GM13976 (cell line): ENCODE data around the gene COL20A1.

Experiments
- DNase-seq: peaks from one replicate; pipeline ENCODE4 v3.0.0; 2012; ENCODE audit warnings: low spot score
- CTCF ChIP-seq: IDR thresholded peaks from 2 replicates; pipeline ENCODE4 v1.5.1; 2012; ENCODE audit warnings: borderline replicate concordance, mild to moderate bottlenecking; ENCODE audit not compliant: insufficient read depth; ENCODE audit errors: extremely low read depth, missing control alignments, control extremely low read depth
- in situ Hi-C: fragments of 300-500 bp; cut with MboI; formaldehyde crosslinking; loops from one replicate; pipeline ENCODE4 v1.12.0; 2022; ENCODE audit warnings: low sequenced_read_pairs, mixed read lengths, inconsistent platforms; ENCODE audit not compliant: unreplicated experiment

The COL20A1 gene

GRCh38 chr20:63325554-63326313, 32.7 kb downstream of the COL20A1 start:
- TF ChIP-seq CTCF: no peak
- in situ Hi-C loops: no loop called here
- no peak for DNase-seq

DNA sequence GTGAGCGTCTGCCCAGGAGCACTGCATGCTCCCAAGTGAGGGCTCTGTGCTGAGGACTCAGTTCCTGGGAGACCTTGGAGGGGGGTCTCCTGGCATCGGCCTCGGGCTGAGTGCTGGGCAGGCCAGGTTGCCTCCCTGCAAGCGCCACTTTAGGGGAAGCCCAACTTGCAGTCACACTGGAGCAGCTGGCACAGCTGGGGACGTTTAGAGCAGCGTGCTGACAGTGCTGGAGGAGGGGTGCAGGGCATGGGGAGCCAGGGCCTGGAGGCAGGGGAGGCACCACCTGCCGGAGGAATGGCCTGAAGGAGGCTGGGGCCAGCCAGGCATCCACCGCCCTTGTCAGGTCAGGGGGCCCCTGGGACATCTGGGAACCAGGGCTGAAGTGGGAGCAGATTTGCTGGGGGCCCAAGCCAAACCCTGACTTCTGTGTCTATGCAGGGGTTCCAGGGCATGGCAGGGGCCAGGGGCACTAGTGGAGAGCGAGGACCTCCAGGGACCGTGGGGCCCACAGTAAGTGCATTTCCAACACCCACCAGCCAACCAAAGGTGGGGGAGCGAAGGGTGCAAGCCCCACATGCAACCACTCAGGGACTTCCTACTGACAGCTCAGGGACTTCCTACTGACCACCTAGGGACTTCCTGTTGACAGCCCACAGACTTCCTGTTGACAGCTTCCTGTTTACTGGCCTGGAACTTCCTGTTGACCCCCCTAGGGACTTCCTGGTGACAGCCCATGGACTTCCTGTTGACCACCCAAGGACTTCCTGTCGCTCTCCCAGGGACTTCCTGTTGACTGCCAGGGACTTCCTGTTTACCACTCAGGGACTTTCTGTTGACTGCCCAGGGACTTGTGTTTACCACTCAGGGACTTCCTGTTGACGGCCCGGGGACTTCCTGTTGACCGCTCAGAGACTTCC, 33.6 kb downstream of the COL20A1 start:
- in situ Hi-C loops: no loop called here
- no peak for DNase-seq
- no peak for TF ChIP-seq CTCF

- no peak for DNase-seq
- in situ Hi-C loops: no loop called here
- no peak for TF ChIP-seq CTCF
Observed at GRCh38 chr20:63327231-63327745, 34.3 kb downstream of the COL20A1 start.

DNA sequence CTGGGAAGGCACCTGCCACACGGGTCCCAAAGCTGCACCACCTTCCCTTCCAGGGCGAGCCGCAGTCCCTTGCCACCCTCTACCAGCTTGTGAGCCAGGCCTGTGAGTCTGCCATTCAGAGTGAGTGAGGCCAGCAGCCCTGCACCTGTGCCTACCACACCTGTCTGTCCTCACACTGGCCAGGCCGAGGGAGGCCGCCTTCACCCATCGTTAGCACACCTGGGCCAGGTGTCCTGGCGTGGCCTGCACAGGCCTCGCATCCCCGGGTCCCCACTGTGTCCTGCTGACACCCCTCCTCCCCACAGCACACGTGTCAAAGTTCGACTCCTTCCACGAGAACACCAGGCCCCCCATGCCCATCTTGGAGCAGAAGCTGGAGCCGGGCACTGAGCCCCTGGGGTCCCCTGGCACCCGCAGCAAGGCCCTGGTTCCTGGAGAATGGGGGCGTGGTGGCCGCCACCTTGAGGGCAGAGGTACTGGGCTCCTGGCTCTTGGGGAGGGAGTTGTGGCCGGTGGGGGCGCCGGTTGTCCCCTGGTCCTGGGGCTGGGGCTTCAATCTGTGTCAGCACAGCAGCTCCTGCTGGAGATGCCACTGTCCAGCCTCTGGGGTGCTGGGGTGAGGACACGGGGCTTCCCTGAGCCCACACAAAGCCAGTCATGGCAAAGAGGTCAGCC, 35.2 kb downstream of the COL20A1 start:
- in situ Hi-C loops: no loop called here
- no peak for DNase-seq
- no peak for TF ChIP-seq CTCF

GRCh38 chr20:63328718-63329275, 35.8 kb downstream of the COL20A1 start:
- no peak for TF ChIP-seq CTCF
- no peak for DNase-seq
- in situ Hi-C loops: no loop called here
